Endodermal cell (in vitro differentiated cells): ENCODE results near the gene CYB5B. TPM values are rescaled to one million over a fixed set of nuclear protein-coding genes. Genes with fewer than 3 reads are reported as not detected.

Source experiments
- DNase-seq: peaks from one replicate; pipeline ENCODE4 v3.0.0-alpha.2; 2017
- H3K27ac ChIP-seq: 2 replicates; pipeline ENCODE4 v1.5.1; 2013; ENCODE audit warnings: mild to moderate bottlenecking, low read depth, low read length, moderate library complexity
- H3K27me3 ChIP-seq: 2 replicates; pipeline ENCODE4 v1.6.1; 2013; ENCODE audit warnings: mild to moderate bottlenecking, low read length, moderate library complexity; ENCODE audit not compliant: insufficient read depth, control insufficient read depth, poor library complexity, severe bottlenecking
- H3K36me3 ChIP-seq: 2 replicates; pipeline ENCODE4 v1.7.0; 2013; ENCODE audit warnings: mild to moderate bottlenecking, low read length, moderate library complexity; ENCODE audit not compliant: control insufficient read depth, insufficient read depth
- H3K4me1 ChIP-seq: one replicate; pipeline ENCODE4 v1.7.0; 2013; ENCODE audit warnings: low read length; ENCODE audit not compliant: control insufficient read depth, insufficient read depth
- H3K4me3 ChIP-seq: 2 replicates; pipeline ENCODE4 v1.5.1; 2013; ENCODE audit warnings: mild to moderate bottlenecking, low read length, moderate library complexity
- H3K9ac ChIP-seq: 2 replicates; pipeline ENCODE4 v1.6.1; 2013; ENCODE audit warnings: mild to moderate bottlenecking, low read length, moderate library complexity; ENCODE audit not compliant: poor library complexity, severe bottlenecking; ENCODE audit errors: extremely low read depth
- H3K9me3 ChIP-seq: 2 replicates; pipeline ENCODE4 v1.6.1; 2013; ENCODE audit warnings: mild to moderate bottlenecking, low read length, moderate library complexity; ENCODE audit not compliant: control insufficient read depth
- H3K27ac Mint-ChIP-seq: 2 replicates; pipeline ENCODE4 v1.8.0; 2020; ENCODE audit warnings: mixed read lengths
- H3K27me3 Mint-ChIP-seq: 2 replicates; pipeline ENCODE4 v1.8.0; 2021; ENCODE audit warnings: mild to moderate bottlenecking, mixed read lengths; ENCODE audit not compliant: insufficient read depth
- H3K36me3 Mint-ChIP-seq: 2 replicates; pipeline ENCODE4 v1.8.0; 2020; ENCODE audit warnings: low read depth, mixed read lengths
- H3K4me1 Mint-ChIP-seq: 2 replicates; pipeline ENCODE4 v1.8.0; 2020; ENCODE audit warnings: mixed read lengths
- H3K4me3 Mint-ChIP-seq: 2 replicates; pipeline ENCODE4 v1.8.0; 2020; ENCODE audit warnings: mild to moderate bottlenecking, moderate library complexity, mixed read lengths
- H3K9me3 Mint-ChIP-seq: 2 replicates; pipeline ENCODE4 v1.8.0; 2020; ENCODE audit warnings: mild to moderate bottlenecking, mixed read lengths
- WGBS, 2 experiments: methylation state at CpG; one replicate each; pipeline versions ENCODE4 v1.1.5 to v1.1.7; 2013; ENCODE audit warnings: missing lambda C conversion rate in 2 of 2, mixed read lengths in 1 of 2; ENCODE audit not compliant: insufficient coverage in 1 of 2, insufficient read length in 1 of 2; 5-methylcytosine and 5-hydroxymethylcytosine counted together
- total RNA-seq, 2 donors: library from RNA; stranded (reverse); fragmentation: NEBNext Ultra II Directional in 1 of 2; extraction: Animal tissue kit (Norgen Biotek cat#: 25700) in 1 of 2; gene quantifications; 2 replicates in 1 of 2; 3 replicates in 1 of 2; pipeline ENCODE4 v1.2.1, GENCODE V29; 2021
- TF ChIP-seq, protein P1 (sequence below): fragments of 200-600 bp; sonication (generic); conservative IDR thresholded peaks from 2 replicates; pipeline ENCODE4 v1.5.0; 2021; ENCODE audit warnings: antibody characterized with exemption, mild to moderate bottlenecking

Gene CYB5B
- total RNA-seq, 2 donors from 2014 or later = 123 to 131 TPM

DNA sequence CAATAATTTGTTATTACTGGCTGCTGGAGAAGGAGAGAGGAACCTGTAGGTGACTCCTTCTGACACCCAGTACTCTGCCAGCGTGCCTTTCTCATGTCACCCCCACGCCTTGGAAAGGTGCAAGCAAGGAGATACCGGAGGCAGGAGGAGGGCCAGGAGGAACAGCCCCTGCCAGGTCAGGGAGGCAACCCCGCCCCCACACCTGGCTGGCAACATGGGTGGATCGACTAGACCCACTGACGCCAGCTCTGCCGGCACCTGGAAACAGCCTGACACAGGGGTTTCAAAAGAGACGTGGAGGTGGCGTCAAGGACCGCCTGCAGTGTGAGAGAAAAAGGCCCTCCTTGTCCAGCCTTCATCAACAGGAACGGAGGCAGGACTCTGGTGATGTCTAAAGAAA lies 62.3 kb downstream of the CYB5B start:
- Histone ChIP-seq H3K27me3 (no peaks in the 10 kb centered on the region), H3K4me3 (no peak overlapping the region), H3K36me3 (no peaks in the 10 kb centered on the region), H3K27ac (no peak overlapping the region), H3K9ac (no peak overlapping the region), H3K4me1 (peaks cover 5% of the 10 kb centered on the region), H3K9me3 (no peaks in the 10 kb centered on the region)
- Mint-ChIP-seq H3K27me3 (no peaks in the 10 kb centered on the region), H3K36me3 (no peaks in the 10 kb centered on the region), H3K27ac (no peak overlapping the region), H3K4me1 (peaks cover 16% of the 10 kb centered on the region), H3K9me3 (no peaks in the 10 kb centered on the region), H3K4me3 (no peak overlapping the region)
- no peak for DNase-seq
- TF ChIP-seq, protein P1, sequence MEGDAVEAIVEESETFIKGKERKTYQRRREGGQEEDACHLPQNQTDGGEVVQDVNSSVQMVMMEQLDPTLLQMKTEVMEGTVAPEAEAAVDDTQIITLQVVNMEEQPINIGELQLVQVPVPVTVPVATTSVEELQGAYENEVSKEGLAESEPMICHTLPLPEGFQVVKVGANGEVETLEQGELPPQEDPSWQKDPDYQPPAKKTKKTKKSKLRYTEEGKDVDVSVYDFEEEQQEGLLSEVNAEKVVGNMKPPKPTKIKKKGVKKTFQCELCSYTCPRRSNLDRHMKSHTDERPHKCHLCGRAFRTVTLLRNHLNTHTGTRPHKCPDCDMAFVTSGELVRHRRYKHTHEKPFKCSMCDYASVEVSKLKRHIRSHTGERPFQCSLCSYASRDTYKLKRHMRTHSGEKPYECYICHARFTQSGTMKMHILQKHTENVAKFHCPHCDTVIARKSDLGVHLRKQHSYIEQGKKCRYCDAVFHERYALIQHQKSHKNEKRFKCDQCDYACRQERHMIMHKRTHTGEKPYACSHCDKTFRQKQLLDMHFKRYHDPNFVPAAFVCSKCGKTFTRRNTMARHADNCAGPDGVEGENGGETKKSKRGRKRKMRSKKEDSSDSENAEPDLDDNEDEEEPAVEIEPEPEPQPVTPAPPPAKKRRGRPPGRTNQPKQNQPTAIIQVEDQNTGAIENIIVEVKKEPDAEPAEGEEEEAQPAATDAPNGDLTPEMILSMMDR = no peak
- 89 to 93% methylated on average over 4 to 11 of the region's 11 CpGs for WGBS, 2 experiments

DNA sequence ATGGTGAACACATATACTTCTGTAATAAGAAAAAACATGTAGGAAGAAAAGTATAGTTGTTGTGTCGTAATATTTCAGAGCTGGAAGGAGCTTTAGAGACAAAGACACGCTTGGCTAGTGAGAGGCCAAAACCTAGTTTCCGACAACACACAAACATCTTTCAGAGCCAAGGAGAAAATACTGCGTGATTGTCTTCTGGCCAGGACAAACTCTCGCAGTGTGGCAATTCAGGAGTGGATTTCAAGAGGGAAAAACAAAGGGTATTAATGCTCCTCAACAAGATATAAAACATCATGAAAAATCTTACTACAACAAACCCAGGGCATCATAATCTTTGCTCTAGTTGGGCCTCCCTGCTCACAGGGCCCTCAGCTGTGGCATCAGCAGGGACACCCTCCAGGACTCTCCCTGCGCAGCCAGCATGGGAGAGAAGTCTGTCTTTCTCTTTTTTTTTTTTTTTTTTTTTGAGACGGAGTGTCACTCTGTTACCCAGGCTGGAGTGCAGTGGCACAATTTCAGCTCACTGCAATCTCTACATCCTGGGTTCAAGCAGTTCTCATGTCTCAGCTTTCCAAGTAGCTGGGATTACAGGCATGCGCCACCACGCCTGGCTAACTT lies 66.4 kb downstream of the CYB5B start:
- no peak overlapping the region for H3K4me3 ChIP-seq
- H3K36me3 Mint-ChIP-seq = no peaks in the 10 kb centered on the region
- no peaks in the 10 kb centered on the region for H3K27me3 Mint-ChIP-seq
- no peaks in the 10 kb centered on the region for H3K27me3 ChIP-seq
- no peak overlapping the region for H3K27ac Mint-ChIP-seq
- H3K9me3 Mint-ChIP-seq = no peaks in the 10 kb centered on the region
- no peaks in the 10 kb centered on the region for H3K4me1 Mint-ChIP-seq
- TF ChIP-seq, protein P1 = no peak
- no peak overlapping the region for H3K27ac ChIP-seq
- no peak overlapping the region for H3K9ac ChIP-seq
- H3K4me3 Mint-ChIP-seq = no peak overlapping the region
- no peaks in the 10 kb centered on the region for H3K4me1 ChIP-seq
- WGBS, 2 experiments = 94 to 96% methylated on average over 6 to 9 of the region's 9 CpGs
- no peak for DNase-seq
- H3K9me3 ChIP-seq = no peaks in the 10 kb centered on the region
- H3K36me3 ChIP-seq = no peaks in the 10 kb centered on the region

DNA sequence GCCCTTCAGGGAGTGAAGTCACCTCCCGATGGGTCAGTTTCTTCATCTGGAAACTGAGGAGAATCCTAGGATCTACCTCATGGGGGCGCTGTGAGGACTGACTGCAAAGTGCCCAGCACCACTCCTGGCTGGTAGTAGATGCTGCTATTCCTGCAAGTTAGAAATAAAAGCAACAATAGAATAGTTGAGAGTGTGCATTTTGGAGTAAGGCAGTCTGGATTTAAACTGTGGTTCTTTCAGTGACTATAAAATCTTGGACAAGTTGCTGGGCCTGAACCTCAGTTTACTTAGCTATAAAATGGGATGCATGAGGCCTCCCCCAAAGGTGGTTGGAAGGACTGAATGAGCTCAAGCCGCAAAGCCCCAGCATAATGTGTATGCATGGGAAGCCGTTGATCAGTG lies 70.6 kb downstream of the CYB5B start:
- H3K36me3 Mint-ChIP-seq = no peaks in the 10 kb centered on the region
- TF ChIP-seq, protein P1 = peak; percentile 81
- H3K4me3 Mint-ChIP-seq = no peak overlapping the region
- H3K9ac ChIP-seq = no peak overlapping the region
- DNase-seq = peak; percentile 89
- H3K36me3 ChIP-seq = no peaks in the 10 kb centered on the region
- H3K27ac ChIP-seq = no peak overlapping the region
- no peaks in the 10 kb centered on the region for H3K27me3 ChIP-seq
- no peaks in the 10 kb centered on the region for H3K4me1 ChIP-seq
- H3K4me3 ChIP-seq = no peak overlapping the region
- no peak overlapping the region for H3K27ac Mint-ChIP-seq
- no peaks in the 10 kb centered on the region for H3K27me3 Mint-ChIP-seq
- no peaks in the 10 kb centered on the region for H3K9me3 ChIP-seq
- 72 to 77% methylated on average over 4 of the region's 4 CpGs for WGBS, 2 experiments
- H3K4me1 Mint-ChIP-seq = peaks cover 6% of the 10 kb centered on the region
- H3K9me3 Mint-ChIP-seq = no peaks in the 10 kb centered on the region
